ENCODE results near the gene P2RX6. TPM values are rescaled to one million over a fixed set of nuclear protein-coding genes. Genes with fewer than 3 reads are reported as not detected.

The P2RX6 gene
- total RNA-seq, 4 donors from 2014 or later = 0.76 to 1.5 (median 1.2) TPM; not detected in 1

MicroRNA genes within 50 kb of the gene (microRNA counts, 767-probe panel; counts per million panel counts)
- 0 counts per million in 2 donors for microRNA hsa-miR-649

Small RNA genes lying within 50 kb of the gene (microRNA-seq; reads per million reads assigned to microRNA genes)
- gene MIR649 (ENCODE audit: borderline microRNAs expressed, borderline replicate concordance) = not detected

Small RNA genes lying within 50 kb of the gene (small RNA-seq; reads per million reads assigned to genes)
- gene MIR649 = not detected

Other genes starting within 250 kb of the P2RX6 start
- gene SERPIND1, start 241.1 kb upstream of the P2RX6 start, total RNA-seq = 1 to 10 TPM in 2 of 4 donors, not detected in 2; 1.0 to 4.5 TPM
- gene PI4KA, start 156.4 kb upstream of the P2RX6 start, total RNA-seq = 100 to 1,000 TPM in 2 of 4 donors, 10 to 100 TPM in 2; 48.9 to 238 (median 108) TPM
- 10 to 100 TPM in 3 of 4 donors, 1 to 10 TPM in 1; 5.3 to 33.5 (median 13.1) TPM for gene SNAP29, start 156.2 kb upstream of the P2RX6 start, total RNA-seq
- 10 to 100 TPM; 29.4 to 74.2 (median 57.6) TPM for gene CRKL, start 97.8 kb upstream of the P2RX6 start, total RNA-seq
- gene AIFM3, start 47.9 kb upstream of the P2RX6 start, total RNA-seq = 1 to 10 TPM in 2 of 4 donors, not detected in 2; 3.2 to 3.4 TPM
- gene LZTR1, start 32.9 kb upstream of the P2RX6 start, total RNA-seq = 10 to 100 TPM; 18.2 to 73.7 (median 56.1) TPM
- gene THAP7, start 13.0 kb upstream of the P2RX6 start, total RNA-seq = 10 to 100 TPM; 16.2 to 45.9 (median 30.9) TPM
- 1 to 10 TPM in 1 of 4 donors, under 1 TPM in 2, not detected in 1; 0.35 to 7.9 (median 0.43) TPM for gene SLC7A4, start 17.4 kb downstream of the P2RX6 start, total RNA-seq
- gene LRRC74B, start 30.8 kb downstream of the P2RX6 start, total RNA-seq = under 1 TPM in 2 of 4 donors, not detected in 2; 0.14 to 0.18 TPM

Data from uterus (tissue), 4 donors.